BE2C (cell line): Measurements from ENCODE around the gene NRXN3.

Experiments
- DNase-seq: peaks from one replicate; pipeline ENCODE4 v3.0.0-alpha.2; 2020
- H3K27me3 ChIP-seq: fragments of 250-450 bp; sonication (Bioruptor Pico); 2 replicates; pipeline ENCODE4 v1.5.1; 2020; ENCODE audit warnings: mild to moderate bottlenecking
- H3K36me3 ChIP-seq: fragments of 250-450 bp; sonication (Bioruptor Pico); 2 replicates; pipeline ENCODE4 v1.5.1; 2020; ENCODE audit warnings: mild to moderate bottlenecking
- H3K4me1 ChIP-seq: fragments of 250-450 bp; sonication (Bioruptor Pico); 2 replicates; pipeline ENCODE4 v1.5.1; 2020
- H3K4me3 ChIP-seq: 2 replicates; pipeline ENCODE4 v1.5.1; 2011; ENCODE audit warnings: low read depth, low read length
- H3K9me3 ChIP-seq: fragments of 250-450 bp; sonication (Bioruptor Pico); 2 replicates; pipeline ENCODE4 v1.5.1; 2020
- TF ChIP-seq, protein P1 (sequence below): IDR thresholded peaks from 2 replicates; pipeline ENCODE4 v1.5.1; 2012; ENCODE audit warnings: mild to moderate bottlenecking, low read depth, low read length

Gene NRXN3

GRCh38 chr14:78605897-78606500, 435.8 kb downstream of the NRXN3 start:
- Histone ChIP-seq H3K4me3 (no peak overlapping the region), H3K36me3 (no peaks in the 10 kb centered on the region), H3K27me3 (no peaks in the 10 kb centered on the region), H3K9me3 (no peaks in the 10 kb centered on the region), H3K4me1 (no peaks in the 10 kb centered on the region)
- no peak for DNase-seq
- TF ChIP-seq, protein P1, sequence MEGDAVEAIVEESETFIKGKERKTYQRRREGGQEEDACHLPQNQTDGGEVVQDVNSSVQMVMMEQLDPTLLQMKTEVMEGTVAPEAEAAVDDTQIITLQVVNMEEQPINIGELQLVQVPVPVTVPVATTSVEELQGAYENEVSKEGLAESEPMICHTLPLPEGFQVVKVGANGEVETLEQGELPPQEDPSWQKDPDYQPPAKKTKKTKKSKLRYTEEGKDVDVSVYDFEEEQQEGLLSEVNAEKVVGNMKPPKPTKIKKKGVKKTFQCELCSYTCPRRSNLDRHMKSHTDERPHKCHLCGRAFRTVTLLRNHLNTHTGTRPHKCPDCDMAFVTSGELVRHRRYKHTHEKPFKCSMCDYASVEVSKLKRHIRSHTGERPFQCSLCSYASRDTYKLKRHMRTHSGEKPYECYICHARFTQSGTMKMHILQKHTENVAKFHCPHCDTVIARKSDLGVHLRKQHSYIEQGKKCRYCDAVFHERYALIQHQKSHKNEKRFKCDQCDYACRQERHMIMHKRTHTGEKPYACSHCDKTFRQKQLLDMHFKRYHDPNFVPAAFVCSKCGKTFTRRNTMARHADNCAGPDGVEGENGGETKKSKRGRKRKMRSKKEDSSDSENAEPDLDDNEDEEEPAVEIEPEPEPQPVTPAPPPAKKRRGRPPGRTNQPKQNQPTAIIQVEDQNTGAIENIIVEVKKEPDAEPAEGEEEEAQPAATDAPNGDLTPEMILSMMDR: no peak

DNA sequence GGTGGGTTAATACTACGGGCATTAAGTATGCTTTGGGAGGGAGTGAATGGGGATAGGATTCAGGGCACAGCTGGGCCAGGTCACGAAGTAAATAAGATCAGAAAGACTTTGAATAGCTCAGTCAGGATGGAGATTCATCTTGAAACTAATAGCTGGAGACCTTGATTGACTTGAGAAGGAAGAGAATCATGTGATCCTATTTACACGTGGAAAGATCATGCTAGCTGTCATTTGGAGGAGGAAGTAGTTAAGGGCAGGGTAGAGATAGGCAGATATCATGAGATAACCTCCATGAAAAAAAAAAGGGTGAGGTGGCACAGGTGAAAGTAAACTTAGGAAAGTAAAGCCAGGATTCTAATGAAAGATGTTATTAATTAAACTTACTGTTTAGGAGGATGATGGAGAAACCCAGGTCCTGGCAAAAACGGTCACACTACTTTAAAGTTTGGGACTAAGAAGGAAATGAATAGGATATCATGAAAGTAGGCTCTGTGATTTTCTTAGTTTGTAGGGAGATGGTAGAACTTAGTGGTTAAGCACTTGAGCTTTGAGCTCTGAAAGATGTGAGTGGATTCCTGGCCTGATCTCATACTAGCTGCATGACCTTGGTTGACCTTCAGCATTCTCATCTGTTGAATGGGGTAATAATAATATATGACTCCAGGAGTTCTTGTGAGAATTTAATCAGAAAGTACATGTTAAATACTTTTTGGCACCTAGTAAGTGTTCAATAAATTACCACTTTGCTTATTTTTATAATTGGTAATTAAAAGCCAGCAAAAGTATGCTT, 439.0 kb downstream of the NRXN3 start:
- H3K9me3 ChIP-seq: no peaks in the 10 kb centered on the region
- TF ChIP-seq, protein P1: no peak
- H3K4me3 ChIP-seq: no peak overlapping the region
- no peaks in the 10 kb centered on the region for H3K4me1 ChIP-seq
- no peaks in the 10 kb centered on the region for H3K36me3 ChIP-seq
- DNase-seq: no peak
- no peaks in the 10 kb centered on the region for H3K27me3 ChIP-seq

GRCh38 chr14:78610994-78611393, 440.8 kb downstream of the NRXN3 start:
- TF ChIP-seq, protein P1: no peak
- no peak overlapping the region for H3K4me3 ChIP-seq
- DNase-seq: no peak

DNA sequence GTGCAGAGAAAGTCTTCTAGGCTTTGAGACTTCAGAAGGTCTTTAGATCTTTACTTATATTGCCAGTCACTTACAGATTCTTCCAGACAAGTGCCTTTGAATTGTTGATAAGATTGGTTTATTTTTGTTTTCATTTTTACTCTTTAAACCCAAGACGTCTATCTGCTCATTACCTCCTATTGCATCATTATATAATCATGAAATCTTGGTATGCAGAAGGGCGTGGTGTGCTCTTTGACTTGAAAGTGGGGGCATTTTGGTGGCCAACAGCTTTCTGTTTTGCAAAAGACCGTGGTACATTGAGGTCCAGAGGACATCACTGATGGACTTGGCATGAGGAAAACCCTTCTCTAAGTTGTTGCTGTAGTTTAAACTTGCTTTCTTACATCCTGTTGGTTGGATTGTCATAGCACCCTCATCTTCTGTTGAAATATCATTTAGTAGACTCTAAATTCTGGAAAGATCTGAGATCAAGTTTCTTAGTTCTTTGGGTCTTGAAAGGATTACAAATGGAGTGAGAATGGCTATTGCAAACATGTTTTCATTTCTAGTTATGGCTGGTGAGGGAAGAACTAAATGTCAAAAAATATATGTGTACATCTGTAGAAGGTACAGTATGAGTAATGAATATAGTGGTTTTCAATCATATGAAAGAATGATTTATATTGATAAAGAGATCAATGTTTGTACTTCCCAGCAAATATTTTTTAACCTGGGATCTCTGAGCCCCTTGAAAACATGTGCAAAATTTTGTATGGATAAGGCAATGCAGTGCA, 441.8 kb downstream of the NRXN3 start:
- no peak for DNase-seq

More at GRCh38 chr14:78610994-78611393, 440.8 kb downstream of the NRXN3 start:
- Histone ChIP-seq H3K4me1 (no peaks in the 10 kb centered on the region), H3K27me3 (no peaks in the 10 kb centered on the region), H3K9me3 (no peaks in the 10 kb centered on the region), H3K36me3 (no peaks in the 10 kb centered on the region)

GRCh38 chr14:78612666-78613065, 442.5 kb downstream of the NRXN3 start:
- H3K4me1 ChIP-seq: no peaks in the 10 kb centered on the region
- no peaks in the 10 kb centered on the region for H3K9me3 ChIP-seq
- TF ChIP-seq, protein P1: no peak
- H3K4me3 ChIP-seq: no peak overlapping the region
- no peak for DNase-seq
- no peaks in the 10 kb centered on the region for H3K27me3 ChIP-seq
- H3K36me3 ChIP-seq: no peaks in the 10 kb centered on the region

More for the DNA sequence above, 441.8 kb downstream of the NRXN3 start:
- no peaks in the 10 kb centered on the region for H3K27me3 ChIP-seq
- TF ChIP-seq, protein P1: no peak
- H3K9me3 ChIP-seq: no peaks in the 10 kb centered on the region
- H3K4me3 ChIP-seq: no peak overlapping the region
- no peaks in the 10 kb centered on the region for H3K36me3 ChIP-seq
- H3K4me1 ChIP-seq: no peaks in the 10 kb centered on the region
